K562 (cell line): ENCODE data around the gene PMF1. TPM values are rescaled to one million over a fixed set of nuclear protein-coding genes. Genes with fewer than 3 reads are reported as not detected.

Experiments used
- CBFB ChIP-seq: sonication (generic); formaldehyde crosslinking; IDR thresholded peaks from 2 replicates; pipeline ENCODE4 v1.4.0; 2020; ENCODE audit warnings: mild to moderate bottlenecking, missing genetic modification reagents
- FOSL1 ChIP-seq: fragments of 200-800 bp; sonication (Bioruptor generic); conservative IDR thresholded peaks from 2 replicates; pipeline ENCODE4 v1.6.1; 2016; ENCODE audit warnings: missing genetic modification characterization, missing compliant biosample characterization
- FOXM1 ChIP-seq, 2 experiments: fragments of 450-650 bp in 1 of 2; sonication (generic) in 1 of 2; formaldehyde crosslinking in 1 of 2; IDR thresholded peaks; 2 replicates each; pipeline versions ENCODE4 v1.6.1 to v1.9.0; 2017 to 2022; ENCODE audit warnings: low read depth in 2 of 2, mild to moderate bottlenecking in 2 of 2, missing genetic modification reagents in 1 of 2, moderate library complexity in 1 of 2
- GATA2 ChIP-seq: sonication (generic); formaldehyde crosslinking; IDR thresholded peaks from 2 replicates; pipeline ENCODE4 v1.4.0; 2020; ENCODE audit warnings: mild to moderate bottlenecking, missing genetic modification reagents
- HDAC1 ChIP-seq, 2 experiments: fragments of 450-650 bp; IDR thresholded peaks; 2 replicates each; pipeline ENCODE4 v1.6.1; 2016 to 2017; ENCODE audit warnings: inconsistent platforms in 1 of 2, mild to moderate bottlenecking in 1 of 2, moderate library complexity in 1 of 2
- HIVEP1 ChIP-seq: fragments of 250-450 bp; sonication (Bioruptor Pico); IDR thresholded peaks from 2 replicates; pipeline ENCODE4 v1.4.0; 2020; ENCODE audit warnings: mild to moderate bottlenecking
- LEF1 ChIP-seq: fragments of 450-650 bp; IDR thresholded peaks from 2 replicates; pipeline ENCODE4 v1.6.1; 2016; ENCODE audit warnings: mild to moderate bottlenecking
- MAX ChIP-seq: sonication (generic); formaldehyde crosslinking; IDR thresholded peaks from 2 replicates; pipeline ENCODE4 v1.9.0; 2022; ENCODE audit warnings: mild to moderate bottlenecking, missing genetic modification reagents
- NELFE ChIP-seq: IDR thresholded peaks from 2 replicates; pipeline ENCODE4 v1.6.1; 2011; ENCODE audit warnings: mild to moderate bottlenecking; ENCODE audit not compliant: insufficient read depth, insufficient read length
- NR1H2 ChIP-seq: sonication (generic); formaldehyde crosslinking; IDR thresholded peaks from 2 replicates; pipeline ENCODE4 v1.4.0; 2020; ENCODE audit warnings: mild to moderate bottlenecking, missing genetic modification reagents
- PHF20 ChIP-seq: fragments of 450-650 bp; IDR thresholded peaks from 2 replicates; pipeline ENCODE4 v1.6.1; 2018; ENCODE audit not compliant: partially characterized antibody
- SREBF2 ChIP-seq: sonication (generic); formaldehyde crosslinking; IDR thresholded peaks from 2 replicates; pipeline ENCODE4 v1.4.0; 2020; ENCODE audit warnings: mild to moderate bottlenecking, missing genetic modification reagents
- STAG1 ChIP-seq: sonication (generic); formaldehyde crosslinking; IDR thresholded peaks from 2 replicates; pipeline ENCODE4 v1.5.0; 2020; ENCODE audit warnings: missing genetic modification reagents, borderline replicate concordance
- STAT5A ChIP-seq: IDR thresholded peaks from 2 replicates; pipeline ENCODE4 v1.6.1; 2012; ENCODE audit warnings: low read length, inconsistent platforms, borderline replicate concordance
- TEAD1 ChIP-seq, 2 experiments: fragments of 450-650 bp in 1 of 2; sonication (generic) in 1 of 2; formaldehyde crosslinking; IDR thresholded peaks; 2 replicates each; pipeline versions ENCODE4 v1.4.0 to v1.8.0; 2020 to 2022; ENCODE audit warnings: mild to moderate bottlenecking in 2 of 2, missing genetic modification reagents in 1 of 2
- USF1 ChIP-seq: sonication (generic); formaldehyde crosslinking; IDR thresholded peaks from 2 replicates; pipeline ENCODE4 v1.9.0; 2022; ENCODE audit warnings: mild to moderate bottlenecking, missing genetic modification reagents
- polyA plus RNA-seq, 8 experiments: library from polyadenylated mRNA; depleted of rRNA in 4 of 8; stranded (reverse) in 5 of 8; unstranded in 3 of 8; fragments of >200 nt; fragmentation: Nextera tagmentation in 2 of 8; fragmentation: Illumina TruSeq in 1 of 8; extraction: Ambion mirVana in 2 of 8; extraction: Trizol in 1 of 8; gene quantifications; 2 replicates each; pipeline versions ENCODE4 v1.2.1 to v1.2.3, GENCODE V29; 2011 to 2014; ENCODE audit warnings: inconsistent platforms in 1 of 8, missing spikeins in 1 of 8
- total RNA-seq, 7 experiments: library from RNA; depleted of rRNA in 6 of 7; stranded (reverse); fragments of >200 nt in 6 of 7; fragmentation: Illumina TruSeq in 2 of 7; extraction: Trizol in 2 of 7; gene quantifications; 2 replicates each; pipeline versions ENCODE4 v1.2.1 to v1.2.3, GENCODE V29; 2011 to 2021; ENCODE audit warnings: low replicate concordance in 1 of 7
- TF ChIP-seq, protein P1 (sequence below): sonication (generic); formaldehyde crosslinking; IDR thresholded peaks from 2 replicates; pipeline ENCODE4 v1.5.0; 2020; ENCODE audit warnings: missing genetic modification reagents

Gene PMF1
- total and polyA plus RNA-seq, 9 of the 15 experiments (the other 6 are each of a cell fraction or from before 2014, with no cell fraction given), result 9.4 to 92.9 (median 71.0) TPM

- TF ChIP-seq USF1 (CRISPR knock-in tag) (peak; percentile 61), SREBF2 (CRISPR knock-in tag) (peak; percentile 91; the same call in 1 of the 2 replicates), HDAC1 (IDR thresholded peaks at IDR 0.05) (peak in 1 of 2 experiments; percentile 24; a peak in 1 of 4 replicates), FOSL1 (tag) (no peak), MAX (CRISPR knock-in tag) (0 out of 2 replicates have a peak, but pooled peaks have one; percentile 6), LEF1 (no peak), FOXM1 (IDR thresholded peaks at IDR 0.05; ENCODE audit: low read depth) (no peak), FOXM1 (CRISPR knock-in tag; IDR thresholded peaks at IDR 0.05; ENCODE audit: low read depth) (0 out of 2 replicates have a peak, but pooled peaks have one; percentile 77), PHF20 (peak; percentile 26), HIVEP1 (no peak), NR1H2 (CRISPR knock-in tag) (0 out of 2 replicates have a peak, but pooled peaks have one; percentile 71), TEAD1 (CRISPR knock-in tag; IDR thresholded peaks at IDR 0.05) (0 out of 4 replicates have a peak, but pooled peaks of 1 of the 2 experiments have one; percentile 12), NELFE (no peak), CBFB (0 out of 2 replicates have a peak, but pooled peaks have one; percentile 72), STAT5A (no peak), GATA2 (CRISPR knock-in tag) (peak; percentile 53; the same call in 1 of the 2 replicates), STAG1 (CRISPR knock-in tag) (peak; percentile 24; the same call in 1 of the 2 replicates)
- TF ChIP-seq, protein P1, sequence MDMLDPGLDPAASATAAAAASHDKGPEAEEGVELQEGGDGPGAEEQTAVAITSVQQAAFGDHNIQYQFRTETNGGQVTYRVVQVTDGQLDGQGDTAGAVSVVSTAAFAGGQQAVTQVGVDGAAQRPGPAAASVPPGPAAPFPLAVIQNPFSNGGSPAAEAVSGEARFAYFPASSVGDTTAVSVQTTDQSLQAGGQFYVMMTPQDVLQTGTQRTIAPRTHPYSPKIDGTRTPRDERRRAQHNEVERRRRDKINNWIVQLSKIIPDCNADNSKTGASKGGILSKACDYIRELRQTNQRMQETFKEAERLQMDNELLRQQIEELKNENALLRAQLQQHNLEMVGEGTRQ (CRISPR knock-in tag), result 0 out of 2 replicates have a peak, but pooled peaks have one; percentile 25
Measured at GRCh38 chr1:156194300-156194652, 18.5 kb upstream of the PMF1 start (continued).
